Common myeloid progenitor, CD34-positive (primary cell): ENCODE results near the gene NOXA1.
A peak's percentile ranks its signal among the peaks of the same experiment; 100 is the strongest.
"Not testable (repeated sequence)": the region's sequence is repeated elsewhere in the genome, so short reads cannot be mapped to it uniquely, and the experiment has no call there.

Experiments
- CTCF ChIA-PET: fragments of 350-600 bp; sonication (Branson Sonifier 250); formaldehyde crosslinking; loops from one replicate; lab custom pipeline; 2021; ENCODE audit warnings: antibody characterized with exemption; lab: Charles Lee
- POLR2A ChIA-PET: fragments of 350-600 bp; sonication (Branson Sonifier 250); formaldehyde crosslinking; loops from one replicate; lab custom pipeline; 2021; ENCODE audit warnings: antibody characterized with exemption; lab: Charles Lee
- DNase-seq, 3 donors: peaks; one replicate each; pipeline versions ENCODE4 v3.0.0 to v3.0.0-alpha.2; 2013
- H3K27ac ChIP-seq, 2 experiments: 1 replicate in 1 of 2; 2 replicates in 1 of 2; pipeline ENCODE4 v1.7.0; 2013; ENCODE audit warnings: inconsistent platforms in 2 of 2, low read length in 2 of 2, mild to moderate bottlenecking in 2 of 2, low read depth in 1 of 2, moderate library complexity in 1 of 2; ENCODE audit not compliant: severe bottlenecking in 2 of 2, insufficient read depth in 1 of 2, poor library complexity in 1 of 2
- H3K27me3 ChIP-seq, 5 experiments: replicated peaks in 2 of 5; 1 replicate in 3 of 5; 2 replicates in 2 of 5; pipeline versions ENCODE4 v1.6.1 to v1.7.0; 2013; ENCODE audit warnings: low read length in 4 of 5, mild to moderate bottlenecking in 2 of 5, moderate library complexity in 2 of 5, inconsistent platforms in 1 of 5; ENCODE audit not compliant: insufficient read depth in 5 of 5, control insufficient read depth in 4 of 5
- H3K36me3 ChIP-seq, 4 experiments: 1 replicate in 2 of 4; 2 replicates in 2 of 4; pipeline versions ENCODE4 v1.6.1 to v1.7.0; 2013; ENCODE audit warnings: low read length in 3 of 4, control low read depth in 1 of 4, mild to moderate bottlenecking in 1 of 4; ENCODE audit not compliant: control insufficient read depth in 4 of 4, insufficient read depth in 4 of 4
- H3K4me1 ChIP-seq, 4 experiments: 1 replicate in 3 of 4; 2 replicates in 1 of 4; pipeline versions ENCODE4 v1.6.1 to v1.7.1; 2013; ENCODE audit warnings: low read length in 3 of 4, mild to moderate bottlenecking in 3 of 4, control low read depth in 1 of 4, inconsistent platforms in 1 of 4, moderate library complexity in 1 of 4; ENCODE audit not compliant: control insufficient read depth in 4 of 4, insufficient read depth in 4 of 4; ENCODE audit errors: control extremely low read depth in 1 of 4
- H3K4me3 ChIP-seq, 7 experiments: 1 replicate in 4 of 7; 2 replicates in 3 of 7; pipeline versions ENCODE4 v1.5.1 to v1.7.0; 2013; ENCODE audit warnings: mild to moderate bottlenecking in 7 of 7, low read length in 6 of 7, moderate library complexity in 6 of 7, inconsistent platforms in 2 of 7, low read depth in 2 of 7, control low read depth in 1 of 7; ENCODE audit not compliant: insufficient read depth in 4 of 7, control insufficient read depth in 1 of 7; ENCODE audit errors: extremely low read depth in 1 of 7
- H3K9me3 ChIP-seq, 5 experiments: 1 replicate in 4 of 5; 2 replicates in 1 of 5; pipeline versions ENCODE4 v1.6.1 to v1.7.1; 2013; ENCODE audit warnings: low read length in 4 of 5, mild to moderate bottlenecking in 2 of 5, inconsistent platforms in 1 of 5, low read depth in 1 of 5, moderate library complexity in 1 of 5; ENCODE audit not compliant: control insufficient read depth in 4 of 5, insufficient read depth in 2 of 5; ENCODE audit errors: control extremely low read depth in 1 of 5
- WGBS: methylation state at CpG from one replicate; pipeline ENCODE4 v1.1.5; 2013; ENCODE audit not compliant: insufficient coverage; 5-methylcytosine and 5-hydroxymethylcytosine counted together

NOXA1 gene

DNA sequence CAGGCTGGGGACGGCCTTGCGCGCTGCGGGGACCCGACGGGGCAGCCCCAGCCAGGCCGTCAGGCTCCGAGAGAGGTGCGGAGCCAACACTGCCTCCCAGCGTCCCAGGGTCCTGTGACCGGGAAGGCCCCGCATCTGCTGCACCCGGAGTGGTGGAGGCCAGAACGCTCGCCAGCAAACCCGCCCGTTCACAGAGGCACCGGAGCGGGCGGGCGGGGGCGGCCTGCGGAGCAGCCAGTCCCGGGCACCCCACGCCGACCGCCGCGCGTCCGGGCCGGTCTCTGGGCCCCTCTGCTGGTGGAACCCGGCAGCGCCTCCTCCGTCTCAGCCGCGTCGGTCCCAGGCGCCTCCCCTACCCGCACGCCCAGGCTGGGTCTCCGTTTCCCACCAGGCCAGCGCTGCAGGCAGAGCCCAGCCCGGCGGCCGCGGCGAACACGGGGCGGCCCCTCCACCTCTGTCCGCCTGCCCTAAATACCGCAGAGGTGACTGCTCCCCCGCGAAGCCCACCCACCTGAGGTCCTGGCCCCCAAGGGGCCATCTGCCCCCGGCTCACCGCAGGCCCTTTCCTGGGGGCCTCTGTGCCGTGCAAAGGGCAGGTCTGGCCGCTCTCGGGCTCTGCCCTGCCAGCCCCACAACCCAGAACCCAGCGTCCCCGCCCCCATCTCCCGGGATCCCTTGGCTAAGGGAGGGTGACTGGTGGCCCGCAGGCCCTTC, 16.2 kb upstream of the NOXA1 start:
- POLR2A ChIA-PET, result no interaction called here
- no peak overlapping the region for H3K27ac ChIP-seq
- 3% methylated on average over 61 of the region's 63 CpGs for WGBS
- H3K4me1 ChIP-seq, result peaks cover 0 to 39% (median 37%) of the 10 kb centered on the region in 4 experiments
- CTCF ChIA-PET, result interaction anchor here (1.3 to 4.5 kb wide), 2 partner anchors 8 to 103 kb away, joined by 3 to 24 read pairs; partner anchors contain the start of gene NRARP
- peaks cover 0 to 2% (median 0%) of the 10 kb centered on the region in 4 experiments for H3K36me3 ChIP-seq
- H3K9me3 ChIP-seq, result peaks cover 0 to 6% (median 0%) of the 10 kb centered on the region in 5 experiments
- H3K27me3 ChIP-seq, result no peaks in the 10 kb centered on the region
- DNase-seq, result peak; percentile 63 to 83 (median 80)
- H3K4me3 ChIP-seq, result peak overlapping the region in 5 of 7 experiments; percentile 4 to 61 (median 48)

GRCh38 chr9:137407590-137408300, 15.4 kb upstream of the NOXA1 start:
- H3K36me3 ChIP-seq, result peaks cover 0 to 2% (median 0%) of the 10 kb centered on the region in 4 experiments
- CTCF ChIA-PET, result interaction anchor here (1.0 to 4.5 kb wide), 5 partner anchors 12 to 120 kb away, joined by 3 to 24 read pairs (median 3); partner anchors contain the start of gene NRARP
- H3K9me3 ChIP-seq, result peaks cover 0 to under 1% (median 0%) of the 10 kb centered on the region in 5 experiments
- H3K27ac ChIP-seq, result no peak overlapping the region
- 87% methylated on average over 30 of the region's 31 CpGs for WGBS
- POLR2A ChIA-PET, result no interaction called here
- no peak overlapping the region for H3K4me3 ChIP-seq
- peaks cover 0 to 47% (median 44%) of the 10 kb centered on the region in 4 experiments for H3K4me1 ChIP-seq
- no peak for DNase-seq
- H3K27me3 ChIP-seq, result no peaks in the 10 kb centered on the region

- CTCF ChIA-PET, result interaction anchor here (0.6 to 4.5 kb wide), 10 partner anchors 11 to 122 kb away, joined by 3 to 24 read pairs (median 3); partner anchors contain the start of genes EXD3, NOXA1 and NRARP
- POLR2A ChIA-PET, result no interaction called here
- no peak for DNase-seq
- Histone ChIP-seq H3K27me3 (no peaks in the 10 kb centered on the region), H3K27ac (no peak overlapping the region), H3K36me3 (no peaks in the 10 kb centered on the region), H3K9me3 (no peaks in the 10 kb centered on the region), H3K4me1 (peaks cover 0 to 53% (median 51%) of the 10 kb centered on the region in 4 experiments), H3K4me3 (no peak overlapping the region)
- WGBS, result 96% methylated on average over 18 of the region's 24 CpGs
Measured at GRCh38 chr9:137408651-137409405, 14.4 kb upstream of the NOXA1 start.

DNA sequence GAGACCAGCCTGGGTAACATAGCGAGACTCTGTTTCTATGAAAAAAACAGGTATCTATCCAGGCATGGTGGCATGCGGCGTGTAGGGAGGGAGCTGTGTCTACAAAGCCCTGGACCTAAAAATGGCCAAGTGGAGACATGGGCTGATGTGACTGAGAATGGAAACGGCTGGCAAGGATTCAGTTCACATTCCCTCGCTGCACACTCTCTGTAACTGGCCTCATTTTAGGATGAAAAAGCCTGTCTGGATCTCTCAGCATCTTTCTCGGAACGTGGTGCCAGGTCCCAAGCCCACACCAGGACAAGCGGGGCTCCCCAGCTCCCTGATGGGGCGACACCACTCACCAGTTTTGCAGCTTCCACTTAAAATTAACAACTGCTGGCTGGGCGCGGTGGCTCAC, 13.7 kb upstream of the NOXA1 start:
- CTCF ChIA-PET, result interaction anchor here (0.6 to 4.5 kb wide), 5 partner anchors 13 to 123 kb away, joined by 3 to 24 read pairs (median 3); partner anchors contain the start of genes EXD3, NOXA1 and NRARP
- POLR2A ChIA-PET, result no interaction called here

GRCh38 chr9:137410236-137410890, 12.8 kb upstream of the NOXA1 start:
- H3K4me3 ChIP-seq, DNase-seq, H3K36me3 ChIP-seq, H3K27me3 ChIP-seq, H3K9me3 ChIP-seq, H3K27ac ChIP-seq: not testable (repeated sequence)
- 83% methylated on average over 7 of the region's 18 CpGs for WGBS
- POLR2A ChIA-PET, result interaction anchor here (0.5 to 1.0 kb wide), 2 partner anchors 27 to 1165 kb away, joined by 3 to 6 read pairs; partner anchors contain the start of gene QSOX2
- CTCF ChIA-PET, result interaction anchor here (0.9 to 4.5 kb wide), 3 partner anchors 13 to 123 kb away, joined by 3 to 24 read pairs (median 11); partner anchors contain the start of genes EXD3, NOXA1 and NRARP
- peaks cover 3 to 60% (median 54%) of the 10 kb centered on the region in 4 experiments for H3K4me1 ChIP-seq

More for the DNA sequence above, 13.7 kb upstream of the NOXA1 start:
- WGBS, result 99% methylated on average over 11 of the region's 11 CpGs
- H3K4me1 ChIP-seq, result peaks cover 2 to 59% (median 57%) of the 10 kb centered on the region in 4 experiments
- no peak for DNase-seq
- H3K4me3 ChIP-seq, result no peak overlapping the region
- H3K36me3 ChIP-seq, result no peaks in the 10 kb centered on the region
- no peaks in the 10 kb centered on the region for H3K27me3 ChIP-seq
- H3K9me3 ChIP-seq, result no peaks in the 10 kb centered on the region
- H3K27ac ChIP-seq, result no peak overlapping the region

DNA sequence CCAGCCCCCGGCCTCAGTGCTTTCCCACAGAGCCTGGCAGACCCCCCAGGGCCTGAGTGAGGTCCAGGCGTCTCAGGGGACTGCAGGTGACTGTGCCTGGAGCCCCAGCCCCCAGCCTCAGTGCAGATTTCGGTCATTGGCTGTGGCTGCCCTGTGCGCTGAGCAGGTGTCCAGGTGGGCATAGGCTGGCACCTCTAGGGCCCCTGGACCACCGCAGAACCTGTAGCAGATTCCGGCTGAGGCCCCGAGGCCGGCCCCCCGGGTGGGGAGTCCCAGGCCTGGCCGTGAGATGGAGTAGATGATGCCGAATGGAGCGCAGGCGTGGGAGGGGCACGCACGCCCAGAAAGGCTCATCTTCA, 12.3 kb upstream of the NOXA1 start:
- Histone ChIP-seq H3K27ac (no peak overlapping the region), H3K36me3 (no peaks in the 10 kb centered on the region), H3K4me3 (peak overlapping the region in 2 of 7 experiments; percentile 48 to 55), H3K9me3 (no peaks in the 10 kb centered on the region), H3K4me1 (peaks cover 3 to 55% (median 51%) of the 10 kb centered on the region in 4 experiments), H3K27me3 (no peaks in the 10 kb centered on the region)
- CTCF ChIA-PET, result interaction anchor here (2.1 to 4.5 kb wide), 2 partner anchors 35 to 107 kb away, joined by 9 to 24 read pairs; partner anchors contain the start of gene NRARP
- POLR2A ChIA-PET, result interaction anchor here (0.5 to 1.0 kb wide), 2 partner anchors 28 to 1165 kb away, joined by 3 to 6 read pairs; partner anchors contain the start of gene QSOX2
- 76% methylated on average over 11 of the region's 15 CpGs for WGBS
- DNase-seq, result no peak
